Activated CD8-positive, alpha-beta memory T cell treated with anti-CD3 and anti-CD28 coated beads, Interleukin-2, amount 10 ng/mL, durations not matched to agents 7 days and 5 days (primary cell): ENCODE data around the gene SDC3. TPM values are rescaled to one million over a fixed set of nuclear protein-coding genes. Genes with fewer than 3 reads are reported as not detected.

Experiments
- ATAC-seq: fragments of 150-1000 bp; cut with Tn5 transposase; one replicate; pipeline ENCODE4 v1.10.0; 2021; ENCODE audit warnings: moderate library complexity
- CTCF ChIA-PET: fragments of 350-600 bp; sonication (Branson Sonifier 250); formaldehyde crosslinking; loops from one replicate; lab custom pipeline; 2021; ENCODE audit warnings: antibody characterized with exemption; lab: Charles Lee
- DNase-seq: peaks from one replicate; pipeline ENCODE4 v3.0.0-alpha.2; 2020
- H3K27ac Mint-ChIP-seq: one replicate; pipeline ENCODE4 v1.8.0; 2021; ENCODE audit warnings: mild to moderate bottlenecking, mixed read lengths
- H3K27me3 Mint-ChIP-seq: one replicate; pipeline ENCODE4 v1.8.0; 2021; ENCODE audit warnings: mixed read lengths
- H3K36me3 Mint-ChIP-seq: one replicate; pipeline ENCODE4 v1.8.0; 2021; ENCODE audit warnings: mild to moderate bottlenecking, mixed read lengths
- H3K4me1 Mint-ChIP-seq: one replicate; pipeline ENCODE4 v1.8.0; 2021; ENCODE audit warnings: mixed read lengths
- H3K4me3 Mint-ChIP-seq: one replicate; pipeline ENCODE4 v1.8.0; 2021; ENCODE audit warnings: mild to moderate bottlenecking, moderate library complexity, mixed read lengths
- H3K9me3 Mint-ChIP-seq: one replicate; pipeline ENCODE4 v1.8.0; 2022; ENCODE audit warnings: low read depth, mixed read lengths
- total RNA-seq, 2 experiments: library from RNA; stranded (reverse); gene quantifications; one replicate each; pipeline ENCODE4 v1.2.3, GENCODE V29; 2021

The SDC3 gene
- total RNA-seq, 2 experiments from 2014 or later, result not detected

DNA sequence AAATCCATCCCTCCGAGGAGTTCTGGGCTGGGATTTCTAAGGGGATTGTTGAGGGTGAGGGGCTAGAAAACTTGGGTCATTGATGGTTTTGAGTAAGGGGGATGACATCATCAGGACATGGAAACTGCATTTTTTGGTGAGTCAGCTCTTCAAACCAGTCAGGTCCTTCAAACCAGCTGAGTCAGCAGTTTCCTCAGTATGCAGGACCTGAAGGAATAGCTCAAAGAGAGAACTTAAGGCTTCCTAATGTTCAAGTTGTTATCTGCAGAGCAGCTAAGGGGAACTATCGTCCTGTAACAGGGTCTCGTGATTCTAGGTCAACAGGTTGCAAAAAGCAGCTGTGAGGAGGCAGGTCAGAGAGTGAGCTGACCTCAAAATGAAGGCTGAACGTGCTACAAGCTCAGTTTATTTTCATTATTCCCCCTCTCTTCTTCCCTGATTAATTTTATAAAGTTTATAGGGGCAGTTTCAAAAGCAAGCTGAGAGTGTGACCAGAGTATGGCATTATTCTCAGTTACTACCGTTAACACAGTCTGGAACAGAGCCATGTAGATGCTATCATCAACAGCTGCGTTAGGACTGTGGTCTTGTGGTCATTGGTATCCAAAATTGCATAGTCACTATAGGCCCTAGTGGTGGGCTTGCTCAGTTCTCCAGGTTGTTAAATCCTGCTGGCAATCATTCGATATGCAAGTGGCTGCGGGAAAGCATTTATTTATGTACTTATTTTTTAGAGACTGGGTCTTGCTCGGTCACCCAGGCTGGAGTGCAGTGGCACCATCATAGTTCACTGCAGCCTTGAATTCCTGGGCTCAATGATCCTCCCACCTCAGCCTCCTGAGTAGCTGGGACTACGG, 10.7 kb upstream of the SDC3 start:
- Mint-ChIP-seq H3K9me3 (no peaks in the 10 kb centered on the region), H3K27me3 (peaks cover 22% of the 10 kb centered on the region), H3K36me3 (no peaks in the 10 kb centered on the region), H3K4me1 (peaks cover 6% of the 10 kb centered on the region), H3K27ac (no peak overlapping the region), H3K4me3 (no peak overlapping the region)
- ATAC-seq (no peak), DNase-seq (peak; percentile 36)
- CTCF ChIA-PET, result interaction anchor here (1.1 to 4.8 kb wide), 9 partner anchors 9 to 200 kb away, joined by 3 to 24 read pairs (median 6); no protein-coding TSS in a partner anchor

DNA sequence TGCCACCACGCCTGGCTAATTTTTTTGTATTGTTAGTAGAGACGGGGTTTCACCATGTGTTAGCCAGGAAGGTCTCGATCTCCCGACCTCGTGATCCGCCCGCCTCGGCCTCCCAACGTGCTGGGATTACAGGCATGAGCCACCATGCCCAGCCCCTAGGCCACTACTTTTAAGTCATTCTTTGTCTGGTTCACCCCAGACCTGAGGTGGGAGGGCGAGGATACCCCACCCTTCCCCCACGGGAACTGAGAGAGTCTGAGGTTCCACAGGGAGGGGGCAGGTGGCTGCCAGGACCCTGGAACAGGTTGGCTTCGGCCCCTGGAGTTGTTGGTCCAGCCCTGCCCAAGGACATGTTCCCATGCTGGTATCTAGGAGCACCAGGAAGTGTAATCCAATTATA, 7.7 kb upstream of the SDC3 start:
- no peaks in the 10 kb centered on the region for H3K36me3 Mint-ChIP-seq
- CTCF ChIA-PET, result no interaction called here
- H3K4me3 Mint-ChIP-seq, result no peak overlapping the region
- H3K27me3 Mint-ChIP-seq, result peaks cover 12% of the 10 kb centered on the region
- DNase-seq (no peak), ATAC-seq (no peak)
- no peaks in the 10 kb centered on the region for H3K9me3 Mint-ChIP-seq
- no peak overlapping the region for H3K27ac Mint-ChIP-seq
- H3K4me1 Mint-ChIP-seq, result peaks cover 12% of the 10 kb centered on the region

DNA sequence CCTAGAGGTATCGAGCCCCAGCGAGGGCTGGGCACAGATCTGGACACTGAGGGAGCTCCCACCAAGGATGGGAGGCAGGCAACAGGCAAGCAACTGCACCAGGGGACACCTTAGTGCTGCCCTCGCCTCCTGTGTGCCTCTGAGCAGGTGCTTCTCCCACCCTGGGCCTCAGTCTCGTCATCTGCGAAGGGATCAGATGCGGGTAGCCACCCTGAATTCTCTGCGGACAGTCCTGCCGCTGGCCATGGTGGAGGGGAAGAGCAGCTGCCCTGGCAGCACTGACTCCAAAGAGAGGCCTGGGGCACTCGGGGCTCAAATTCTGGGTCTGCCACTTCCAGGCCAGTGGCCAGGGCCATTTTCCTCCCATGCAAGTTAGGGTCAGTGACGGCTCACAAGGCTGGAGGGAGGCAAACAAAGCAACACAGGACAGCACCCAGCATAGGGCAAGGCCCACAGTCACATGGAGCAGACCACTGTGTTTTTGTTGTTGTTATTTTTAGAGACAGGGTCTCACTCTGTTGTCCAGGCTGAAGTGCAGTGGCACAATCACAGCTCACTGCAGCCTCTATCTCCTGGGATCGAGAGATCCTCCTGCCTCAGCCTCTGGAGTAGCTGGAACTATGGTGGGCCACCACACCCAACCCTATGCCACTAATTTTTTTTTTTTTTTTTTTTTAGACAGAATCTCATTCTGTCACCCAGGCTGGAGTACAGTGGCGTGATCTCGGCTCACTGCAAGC, 7.1 kb upstream of the SDC3 start:
- CTCF ChIA-PET, result interaction anchor here (0.8 to 0.9 kb wide), 2 partner anchors 136 to 197 kb away, joined by 3 to 5 read pairs; no protein-coding TSS in a partner anchor
- H3K27ac Mint-ChIP-seq, result no peak overlapping the region

DNA sequence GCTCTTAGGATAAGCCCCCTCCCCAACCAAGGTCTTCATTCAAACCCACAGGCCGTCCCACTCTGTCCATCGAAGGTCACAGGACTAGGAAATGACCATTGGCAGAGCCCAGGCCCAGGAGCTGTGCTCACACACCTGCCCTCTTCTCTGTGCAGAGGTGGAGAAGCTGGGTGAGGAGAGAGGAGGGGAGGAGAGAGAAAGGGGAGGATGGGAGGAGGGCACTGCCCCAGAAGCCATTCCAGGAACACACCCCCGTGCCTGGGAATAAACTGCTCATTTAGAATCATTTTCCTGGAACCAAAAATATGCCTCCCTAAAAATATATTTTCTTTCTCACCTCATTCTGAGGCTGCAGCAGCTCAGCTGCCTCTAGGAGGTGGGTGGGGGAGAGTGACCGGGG, 6.4 kb upstream of the SDC3 start:
- CTCF ChIA-PET, result interaction anchor here (0.8 to 6.7 kb wide), 4 partner anchors 112 to 196 kb away, joined by 3 to 120 read pairs (median 30); no protein-coding TSS in a partner anchor
- Mint-ChIP-seq H3K36me3 (no peaks in the 10 kb centered on the region), H3K4me3 (no peak overlapping the region), H3K4me1 (peaks cover 12% of the 10 kb centered on the region), H3K9me3 (no peaks in the 10 kb centered on the region), H3K27me3 (peaks cover 14% of the 10 kb centered on the region), H3K27ac (no peak overlapping the region)
- DNase-seq (no peak), ATAC-seq (no peak)

More for the DNA sequence above, 7.1 kb upstream of the SDC3 start:
- DNase-seq (no peak), ATAC-seq (no peak)
- H3K4me3 Mint-ChIP-seq, result no peak overlapping the region
- H3K4me1 Mint-ChIP-seq, result peaks cover 12% of the 10 kb centered on the region
- peaks cover 14% of the 10 kb centered on the region for H3K27me3 Mint-ChIP-seq
- H3K36me3 Mint-ChIP-seq, result no peaks in the 10 kb centered on the region
- H3K9me3 Mint-ChIP-seq, result no peaks in the 10 kb centered on the region

DNA sequence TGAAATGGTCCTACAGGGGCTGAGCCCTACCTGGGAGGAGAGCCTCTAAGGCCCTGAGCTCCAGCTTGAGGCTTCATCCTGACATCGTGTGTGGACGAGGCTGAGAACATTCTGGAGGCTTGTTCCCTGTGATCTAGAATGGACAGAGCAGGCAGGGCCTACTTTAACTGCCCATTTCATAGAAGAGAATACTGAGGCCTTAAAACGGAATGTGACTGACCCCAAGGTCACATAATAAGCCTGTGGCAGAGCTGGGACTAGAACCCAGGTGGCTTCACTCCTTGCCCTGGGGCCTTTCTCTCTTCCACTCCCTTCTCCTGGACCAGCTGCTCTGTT, 6.0 kb upstream of the SDC3 start:
- peaks cover 12% of the 10 kb centered on the region for H3K4me1 Mint-ChIP-seq
- CTCF ChIA-PET, result interaction anchor here (0.8 to 6.7 kb wide), 3 partner anchors 112 to 196 kb away, joined by 5 to 120 read pairs (median 54); no protein-coding TSS in a partner anchor
- no peaks in the 10 kb centered on the region for H3K36me3 Mint-ChIP-seq
- no peak overlapping the region for H3K27ac Mint-ChIP-seq
- ATAC-seq, result no peak
- DNase-seq, result no peak
- H3K27me3 Mint-ChIP-seq, result peaks cover 16% of the 10 kb centered on the region
- H3K4me3 Mint-ChIP-seq, result no peak overlapping the region
- no peaks in the 10 kb centered on the region for H3K9me3 Mint-ChIP-seq

DNA sequence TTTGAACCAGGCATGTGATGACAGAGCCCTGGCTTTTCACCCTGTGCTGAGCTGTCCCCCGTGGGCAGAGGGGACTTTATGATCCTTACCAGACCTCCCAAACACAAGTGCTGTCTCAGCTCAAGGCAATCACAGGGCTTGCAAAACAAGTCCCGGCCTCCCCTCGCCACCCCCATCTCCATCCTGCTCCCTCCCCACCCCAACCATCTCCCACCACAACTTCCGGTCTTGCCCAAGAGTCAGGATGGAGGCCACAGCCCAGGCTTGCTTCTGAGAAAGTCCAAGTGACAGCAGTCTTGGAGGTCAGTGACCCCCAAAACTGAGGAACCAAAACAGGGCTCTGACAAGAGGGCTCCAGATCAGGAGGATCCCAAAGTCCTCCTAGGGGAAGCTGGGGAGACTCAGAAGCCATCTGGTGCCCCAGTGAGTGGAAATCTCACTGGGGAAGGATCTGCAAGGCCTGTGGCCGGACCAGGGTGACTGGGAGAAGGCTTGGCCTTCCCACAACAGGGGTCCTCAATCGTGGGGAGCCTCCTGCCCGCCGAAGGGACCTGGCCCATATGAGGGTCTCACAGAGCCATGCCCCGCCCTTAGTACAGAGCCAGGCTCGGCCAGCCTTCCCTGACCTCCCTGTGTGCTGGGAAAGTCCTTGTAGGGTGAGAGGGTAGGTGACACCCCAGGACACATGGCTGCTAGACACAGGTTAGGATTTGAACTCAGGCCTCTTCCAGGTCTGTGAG, 4.5 kb upstream of the SDC3 start:
- Mint-ChIP-seq H3K4me3 (no peak overlapping the region), H3K9me3 (no peaks in the 10 kb centered on the region), H3K36me3 (no peaks in the 10 kb centered on the region), H3K27me3 (peaks cover 23% of the 10 kb centered on the region), H3K27ac (no peak overlapping the region), H3K4me1 (peaks cover 8% of the 10 kb centered on the region)
- ATAC-seq (no peak), DNase-seq (no peak)
- CTCF ChIA-PET, result interaction anchor here (1.1 to 6.7 kb wide), 7 partner anchors 10 to 194 kb away, joined by 3 to 120 read pairs (median 9); no protein-coding TSS in a partner anchor

DNA sequence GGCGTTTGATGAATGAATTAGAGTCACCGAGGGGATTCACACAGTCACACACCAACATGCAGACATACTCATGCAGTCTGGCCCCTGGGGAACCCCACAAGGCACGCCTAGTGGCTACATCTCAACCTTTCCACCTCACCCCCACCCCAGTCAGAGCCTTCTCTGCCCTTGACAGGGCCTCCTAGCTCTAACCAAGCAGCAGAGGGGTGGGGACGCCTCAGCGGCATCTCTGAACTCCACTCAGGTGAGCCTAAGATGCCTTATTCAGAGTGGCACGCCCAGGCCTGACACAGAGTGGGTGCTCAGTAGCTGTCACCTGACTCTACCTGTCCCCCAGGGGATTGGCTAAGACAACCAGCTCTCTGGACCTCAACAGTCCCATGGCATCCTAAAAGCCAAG, 3.7 kb upstream of the SDC3 start:
- DNase-seq (no peak), ATAC-seq (no peak)
- H3K36me3 Mint-ChIP-seq, result no peaks in the 10 kb centered on the region
- CTCF ChIA-PET, result interaction anchor here (1.1 to 6.7 kb wide), 10 partner anchors 9 to 193 kb away, joined by 3 to 120 read pairs (median 8); partner anchors contain the start of gene LAPTM5
- no peak overlapping the region for H3K4me3 Mint-ChIP-seq
- peaks cover 14% of the 10 kb centered on the region for H3K4me1 Mint-ChIP-seq
- H3K9me3 Mint-ChIP-seq, result no peaks in the 10 kb centered on the region
- H3K27me3 Mint-ChIP-seq, result peaks cover 29% of the 10 kb centered on the region
- no peak overlapping the region for H3K27ac Mint-ChIP-seq

DNA sequence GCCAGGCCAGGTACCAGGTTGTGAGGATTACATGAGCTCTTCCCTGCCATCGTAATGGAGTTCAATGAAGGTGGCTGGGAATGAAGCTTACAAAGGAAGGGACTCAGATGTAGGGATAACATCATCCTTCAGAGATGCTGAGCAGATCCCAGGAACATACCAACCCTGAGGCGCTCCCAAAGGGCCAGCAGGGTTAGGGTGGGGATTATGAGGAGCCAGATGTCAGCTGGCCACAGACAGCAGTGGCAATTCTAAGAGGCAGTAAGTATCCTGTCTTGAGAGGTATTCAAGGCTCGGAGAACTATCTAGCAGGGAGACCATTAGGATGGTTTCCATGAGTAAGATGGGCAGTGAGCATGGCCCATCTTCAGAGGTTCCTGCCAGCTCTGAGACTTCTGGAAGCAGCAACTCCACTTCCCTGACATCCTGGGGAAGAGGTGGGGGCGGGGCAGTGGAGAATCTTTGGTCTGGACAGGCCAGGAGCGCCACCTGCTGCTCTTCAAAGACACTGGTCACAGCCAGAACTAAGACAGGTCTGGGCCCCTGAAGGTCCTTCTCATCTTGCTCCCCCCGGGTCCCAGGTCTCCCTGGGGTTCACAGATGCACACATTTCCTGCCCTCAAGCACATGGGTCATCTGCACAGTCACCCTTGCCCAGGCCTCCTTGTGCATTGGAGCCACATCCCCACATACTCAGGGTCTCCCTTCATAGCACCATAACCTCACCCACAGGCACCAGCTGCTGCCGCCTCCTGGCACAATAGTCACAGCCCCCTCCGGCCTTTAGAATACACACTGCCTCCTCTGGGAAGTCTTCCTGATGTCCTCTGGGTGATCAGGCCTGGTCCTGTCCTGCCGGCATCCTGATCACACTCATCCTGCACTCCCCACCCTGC, 2.7 kb upstream of the SDC3 start:
- peak; percentile 42 for ATAC-seq

DNA sequence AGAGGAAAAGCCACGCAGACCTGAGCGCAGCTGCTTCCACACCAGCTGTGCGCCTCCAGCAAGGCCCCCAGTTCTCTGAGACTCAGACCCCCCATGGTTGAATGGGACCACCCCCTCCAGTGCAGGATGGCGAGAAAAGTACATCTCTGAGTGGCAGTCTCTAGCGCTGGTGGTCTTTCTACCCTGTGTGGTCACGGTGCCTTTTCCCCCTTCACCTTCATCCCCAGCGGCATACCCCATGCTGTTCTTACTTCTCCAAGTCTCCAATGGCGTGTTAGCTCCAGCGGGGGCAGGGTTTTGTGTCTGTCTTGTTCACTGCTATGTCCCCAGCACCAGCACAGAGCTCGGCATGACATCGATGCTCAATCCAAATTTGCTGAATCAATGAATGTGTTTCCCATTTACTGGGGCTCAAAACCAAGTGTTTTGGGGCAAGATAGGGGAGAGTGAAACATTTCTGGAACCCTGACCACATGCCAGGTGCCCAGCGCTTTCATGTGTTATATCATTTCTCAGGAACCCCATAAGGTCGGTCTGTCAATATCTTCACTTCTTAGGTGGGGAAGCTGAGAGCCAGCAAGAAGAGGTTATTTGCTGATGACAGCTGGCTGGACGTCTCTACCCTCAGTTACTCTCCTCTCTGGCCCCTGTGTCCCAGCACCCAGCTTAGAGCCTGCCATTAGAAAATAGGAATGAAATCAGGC, 959 bp upstream of the SDC3 start:
- CTCF ChIA-PET, result interaction anchor here (1.1 to 6.7 kb wide), 5 partner anchors 20 to 130 kb away, joined by 4 to 120 read pairs (median 15); no protein-coding TSS in a partner anchor
- Mint-ChIP-seq H3K27me3 (peaks cover 51% of the 10 kb centered on the region), H3K27ac (no peak overlapping the region), H3K4me1 (peaks cover 14% of the 10 kb centered on the region), H3K9me3 (no peaks in the 10 kb centered on the region), H3K4me3 (no peak overlapping the region), H3K36me3 (no peaks in the 10 kb centered on the region)
- ATAC-seq, result no peak
- no peak for DNase-seq

More for the DNA sequence above, 2.7 kb upstream of the SDC3 start:
- Mint-ChIP-seq H3K9me3 (no peaks in the 10 kb centered on the region), H3K27ac (no peak overlapping the region), H3K27me3 (peaks cover 36% of the 10 kb centered on the region), H3K4me1 (peaks cover 14% of the 10 kb centered on the region), H3K36me3 (no peaks in the 10 kb centered on the region), H3K4me3 (no peak overlapping the region)
- peak; percentile 68 for DNase-seq
- CTCF ChIA-PET, result interaction anchor here (0.7 to 6.7 kb wide), 22 partner anchors 8 to 192 kb away, joined by 3 to 120 read pairs (median 4); partner anchors contain the start of gene LAPTM5

DNA sequence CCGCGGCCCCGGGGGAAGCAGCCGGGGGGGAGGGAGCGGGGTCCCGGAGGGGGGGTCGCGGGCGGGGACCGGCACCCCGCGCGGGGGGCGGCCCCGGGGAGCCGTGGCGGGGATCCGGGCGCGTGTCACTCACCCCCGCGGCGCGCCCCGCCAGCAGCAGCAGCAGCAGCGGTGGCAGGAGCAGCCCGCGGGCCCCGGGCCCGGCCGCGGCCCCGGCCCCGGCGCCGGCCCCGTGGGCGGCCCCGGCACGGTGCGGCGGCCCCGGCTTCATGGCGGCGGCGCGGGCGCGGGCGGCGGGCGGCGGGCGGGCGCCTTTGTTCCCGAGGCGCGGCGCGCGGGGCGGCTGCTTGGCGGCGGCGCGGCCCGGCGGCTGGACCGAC, 252 bp downstream of the SDC3 start:
- CTCF ChIA-PET, result interaction anchor here (6.7 kb wide), 1 partner anchor 106 kb away, joined by 120 read pairs; no protein-coding TSS in a partner anchor
- ATAC-seq (no peak), DNase-seq (no peak)
- no peaks in the 10 kb centered on the region for H3K36me3 Mint-ChIP-seq
- H3K9me3 Mint-ChIP-seq, result no peaks in the 10 kb centered on the region
- no peak overlapping the region for H3K4me3 Mint-ChIP-seq
- H3K4me1 Mint-ChIP-seq, result peaks cover 14% of the 10 kb centered on the region
- H3K27ac Mint-ChIP-seq, result no peak overlapping the region
- H3K27me3 Mint-ChIP-seq, result peaks cover 59% of the 10 kb centered on the region

DNA sequence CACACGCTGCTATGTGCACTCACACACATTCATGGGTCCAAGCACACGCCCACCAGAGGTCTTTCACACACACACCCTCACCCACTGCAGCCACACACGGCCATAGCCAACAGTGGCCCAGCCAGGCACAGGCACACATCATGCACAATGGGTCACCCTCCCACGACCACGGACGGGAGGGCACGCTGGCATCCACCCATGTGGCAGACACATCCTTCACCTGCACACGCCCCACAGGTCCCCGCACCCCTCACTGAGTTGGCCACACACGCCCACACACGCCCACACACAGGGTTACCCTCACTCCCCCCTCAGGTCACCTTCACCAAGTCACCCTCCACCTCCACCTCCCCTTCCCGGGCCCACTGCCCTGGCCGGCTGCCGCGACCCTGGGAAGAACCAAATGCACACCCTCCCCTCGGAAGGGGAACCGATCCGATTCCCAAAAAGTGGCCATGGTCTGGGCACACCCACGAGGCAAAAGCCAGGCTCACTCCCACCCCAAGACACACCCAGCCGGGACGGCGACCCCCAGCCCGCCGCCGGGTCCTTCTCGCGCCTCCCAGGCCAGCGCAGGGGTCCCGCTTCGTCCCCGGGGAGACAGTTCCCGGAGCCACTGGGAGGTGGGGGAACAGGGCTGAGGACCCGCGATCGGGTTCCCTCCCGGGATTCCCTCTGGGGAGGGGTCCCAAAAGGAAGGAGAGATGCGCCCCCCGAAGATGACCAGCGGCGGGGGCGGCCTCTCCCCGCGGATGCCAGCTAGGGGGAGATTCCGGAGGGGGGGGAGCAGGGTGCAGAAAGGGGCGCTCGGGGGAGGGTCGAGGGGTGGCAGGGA, 860 bp downstream of the SDC3 start:
- Mint-ChIP-seq H3K9me3 (no peaks in the 10 kb centered on the region), H3K4me3 (peak overlapping the region; percentile 29), H3K27ac (no peak overlapping the region), H3K4me1 (peaks cover 10% of the 10 kb centered on the region), H3K27me3 (peaks cover 63% of the 10 kb centered on the region), H3K36me3 (no peaks in the 10 kb centered on the region)
- ATAC-seq (no peak), DNase-seq (no peak)
- CTCF ChIA-PET, result interaction anchor here (4.5 to 6.7 kb wide), 2 partner anchors 105 to 106 kb away, joined by 22 to 120 read pairs; no protein-coding TSS in a partner anchor
